Motor neuron (in vitro differentiated cells): ENCODE measurements around the gene IMMP2L. TPM values are rescaled to one million over a fixed set of nuclear protein-coding genes. Genes with fewer than 3 reads are reported as not detected.

Experiments
- ATAC-seq, 8 experiments: fragments of 200-7000 bp; cut with Tn5 transposase; replicated peaks in 6 of 8; 2 replicates each; pipeline ENCODE4 v1.8.0; 2021; ENCODE audit warnings: mild to moderate bottlenecking in 8 of 8, moderate library complexity in 8 of 8
- H3K27ac ChIP-seq, 2 donors: fragments of 250-450 bp; sonication (Bioruptor Pico); 2 replicates each; pipeline ENCODE4 v1.9.0; 2021; ENCODE audit warnings: antibody characterized with exemption in 2 of 2, mild to moderate bottlenecking in 2 of 2, moderate library complexity in 1 of 2
- H3K4me1 ChIP-seq, 2 donors: fragments of 250-450 bp; sonication (Bioruptor Pico); replicated peaks in 1 of 2; 2 replicates each; pipeline ENCODE4 v1.6.1; 2021; ENCODE audit warnings: antibody characterized with exemption in 2 of 2, mild to moderate bottlenecking in 2 of 2, moderate library complexity in 1 of 2
- H3K4me3 ChIP-seq, 5 donors: fragments of 250-450 bp; sonication (Bioruptor Pico); 2 replicates each; pipeline ENCODE4 v1.9.0; 2021; ENCODE audit warnings: antibody characterized with exemption in 5 of 5, mild to moderate bottlenecking in 5 of 5, moderate library complexity in 4 of 5
- WGBS, 10 experiments: fragments of 450-650 bp; shearing (Covaris generic); methylation state at CpG; one replicate each; pipeline ENCODE4 v1.0.0; 2022; 5-methylcytosine and 5-hydroxymethylcytosine counted together
- in situ Hi-C, 9 experiments: fragments of 400-800 bp; cut with MboI; loops; one replicate each; pipeline ENCODE4 v1.15.0; 2021; ENCODE audit warnings: low sequenced_read_pairs in 9 of 9, low pct_unique_long_range_greater_than_20kb in 2 of 9; ENCODE audit not compliant: unreplicated experiment in 9 of 9
- total RNA-seq, 8 experiments: library from RNA; unstranded; fragments of 300-600 nt; gene quantifications; 2 replicates each; pipeline versions ENCODE4 v1.2.3 to v1.2.4, GENCODE V29; 2022

IMMP2L gene
- total RNA-seq, 8 experiments from 2014 or later, result 9.9 to 78.5 (median 19.3) TPM

- WGBS, 10 experiments, result 40 to 89% (median 82%) methylated on average over 1 to 5 of the region's 5 CpGs
- Histone ChIP-seq H3K4me1 (no peaks in the 10 kb centered on the region), H3K27ac (no peak overlapping the region), H3K4me3 (no peak overlapping the region)
- ATAC-seq, result no peak
- in situ Hi-C loops, result no loop called here
These were observed 731.5 kb downstream of the IMMP2L start for GRCh38 chr7:110830778-110831177.

- no peaks in the 10 kb centered on the region for H3K4me1 ChIP-seq
- WGBS, 10 experiments, result 10 to 100% (median 79%) methylated on average over 2 of the region's 2 CpGs; no CpG with 5 or more reads in 3 of the 10 experiments
- no peak overlapping the region for H3K27ac ChIP-seq
- no peak overlapping the region for H3K4me3 ChIP-seq
- in situ Hi-C loops, result no loop called here
- peak in 3 of 8 experiments; percentile 26 to 62 (median 55) for ATAC-seq
These were observed 734.4 kb downstream of the IMMP2L start for GRCh38 chr7:110827936-110828335.

- 22 to 100% (median 95%) methylated on average over 1 of the region's 1 CpG; no CpG with 5 or more reads in 4 of the 10 experiments for WGBS, 10 experiments
- Histone ChIP-seq H3K4me3 (no peak overlapping the region), H3K27ac (no peak overlapping the region), H3K4me1 (no peaks in the 10 kb centered on the region)
- peak in 1 of 8 experiments; percentile 47 for ATAC-seq
- in situ Hi-C loops, result no loop called here
These were observed 734.9 kb downstream of the IMMP2L start for GRCh38 chr7:110827287-110827855.

GRCh38 chr7:110813986-110814385, 748.3 kb downstream of the IMMP2L start:
- in situ Hi-C loops, result no loop called here
- no peak overlapping the region for H3K4me3 ChIP-seq
- H3K27ac ChIP-seq, result no peak overlapping the region
- no peaks in the 10 kb centered on the region for H3K4me1 ChIP-seq
- ATAC-seq, result no peak
- WGBS, 10 experiments, result 58 to 100% (median 83%) methylated on average over 1 to 2 of the region's 2 CpGs; no CpG with 5 or more reads in 1 of the 10 experiments

DNA sequence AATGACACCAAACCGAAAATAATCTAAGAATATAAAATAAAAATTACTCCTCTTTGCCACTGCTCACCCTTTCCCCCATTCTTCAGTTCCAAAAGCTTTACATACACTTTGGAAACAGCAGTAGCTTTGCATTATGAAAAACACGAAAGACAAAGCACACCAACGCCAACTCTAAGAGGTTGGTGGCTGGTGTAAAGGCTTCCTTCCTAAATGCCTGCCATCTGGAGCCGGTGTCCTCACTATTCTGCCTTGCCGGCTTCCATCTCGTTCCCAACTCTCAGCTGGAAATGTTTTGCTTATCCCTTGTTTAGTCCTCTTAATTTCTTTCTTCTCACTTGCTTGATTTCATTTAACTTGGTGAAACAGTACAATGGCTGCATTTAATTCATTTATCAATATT, 752.5 kb downstream of the IMMP2L start:
- in situ Hi-C loops, result no loop called here
- no peak overlapping the region for H3K4me3 ChIP-seq
- 14 to 90% (median 63%) methylated on average over 2 to 6 of the region's 6 CpGs; no CpG with 5 or more reads in 1 of the 10 experiments for whole genome bisulfite sequencing, 10 experiments
- no peaks in the 10 kb centered on the region for H3K4me1 ChIP-seq
- ATAC-seq, result no peak
- H3K27ac ChIP-seq, result no peak overlapping the region

DNA sequence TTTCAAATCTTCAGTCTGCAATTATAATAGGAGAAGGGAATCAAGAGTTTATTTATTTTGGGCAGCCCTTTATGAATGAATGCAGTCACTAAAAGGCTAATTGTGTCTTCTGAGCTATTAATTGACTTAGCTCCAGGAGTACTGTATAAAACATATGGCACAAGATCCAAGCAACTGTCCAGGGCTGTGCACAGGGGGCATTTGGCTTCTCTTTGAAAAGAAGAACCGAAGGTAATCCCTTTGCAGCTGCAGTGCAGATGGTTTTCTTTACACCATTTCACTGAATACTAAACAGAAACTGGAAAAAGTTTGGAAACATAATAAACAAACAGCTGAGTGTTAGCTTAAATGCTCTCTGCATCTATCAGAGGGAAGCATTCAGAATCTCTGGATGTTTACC, 753.9 kb downstream of the IMMP2L start:
- in situ Hi-C loops, result no loop called here
- 11 to 100% (median 33%) methylated on average over 1 of the region's 1 CpG; no CpG with 5 or more reads in 5 of the 10 experiments for WGBS, 10 experiments
- no peak for ATAC-seq
- no peak overlapping the region for H3K27ac ChIP-seq
- H3K4me3 ChIP-seq, result no peak overlapping the region
- no peaks in the 10 kb centered on the region for H3K4me1 ChIP-seq

GRCh38 chr7:110804501-110804900, 757.8 kb downstream of the IMMP2L start:
- Histone ChIP-seq H3K27ac (no peak overlapping the region), H3K4me3 (no peak overlapping the region), H3K4me1 (peaks cover 0 to 2% of the 10 kb centered on the region in 2 donors)
- no peak for ATAC-seq
- in situ Hi-C loops, result no loop called here
- WGBS, 10 experiments, result 41 to 100% (median 56%) methylated on average over 1 to 5 of the region's 5 CpGs; no CpG with 5 or more reads in 1 of the 10 experiments

DNA sequence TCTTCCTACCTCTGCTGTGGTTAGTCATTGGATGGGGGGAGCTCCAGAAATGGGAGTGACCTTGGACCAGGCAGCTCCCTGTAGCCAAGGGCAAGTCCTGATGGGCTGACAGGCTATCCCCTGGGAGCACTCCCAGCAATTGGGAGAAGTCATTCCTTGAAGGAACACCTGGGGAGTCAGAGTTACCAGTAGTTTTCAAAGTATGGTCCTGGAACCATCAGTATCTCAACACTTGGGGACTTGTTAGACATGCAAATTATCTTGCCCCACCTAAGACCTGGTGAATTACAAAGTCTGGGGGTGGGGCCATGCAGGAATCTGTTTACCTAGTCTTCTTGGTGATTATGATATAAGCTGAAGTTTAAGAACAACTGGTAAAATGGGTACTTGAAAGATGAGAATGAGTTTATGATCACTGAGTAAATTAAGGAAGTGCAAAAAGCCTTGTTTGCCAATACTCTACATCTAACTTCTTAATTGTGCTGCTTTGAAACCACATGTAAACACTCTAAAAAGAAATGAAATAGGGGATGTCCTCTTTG, 758.6 kb downstream of the IMMP2L start:
- no peak overlapping the region for H3K4me3 ChIP-seq
- in situ Hi-C loops, result no loop called here
- ATAC-seq, result no peak
- H3K27ac ChIP-seq, result no peak overlapping the region
- peaks cover 0 to 3% of the 10 kb centered on the region in 2 donors for H3K4me1 ChIP-seq

DNA sequence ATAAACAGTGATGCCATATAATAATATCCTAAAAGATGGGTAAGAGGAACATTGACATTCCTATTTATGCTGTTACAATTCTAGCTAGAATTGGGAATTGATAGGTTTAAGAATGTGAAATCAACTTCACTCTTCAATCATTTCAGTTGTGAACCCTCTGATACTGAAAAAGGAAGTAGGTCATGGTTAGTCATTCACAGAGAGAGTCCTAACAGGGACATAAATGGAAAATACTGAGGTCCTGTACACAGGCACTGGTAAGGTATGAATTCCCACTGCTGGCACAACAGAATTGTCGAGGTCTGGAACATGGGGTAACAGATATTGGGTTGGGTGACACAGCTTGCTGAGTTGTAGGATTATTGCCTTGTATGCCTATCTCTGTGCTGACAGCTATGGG, 760.8 kb downstream of the IMMP2L start:
- ATAC-seq, result no peak
- Histone ChIP-seq H3K4me1 (peaks cover 0 to 3% of the 10 kb centered on the region in 2 donors), H3K27ac (no peak overlapping the region), H3K4me3 (no peak overlapping the region)
- in situ Hi-C loops, result no loop called here
- 0 to 100% (median 38%) methylated on average over 1 of the region's 1 CpG; no CpG with 5 or more reads in 4 of the 10 experiments for WGBS, 10 experiments

- no peak for ATAC-seq
- peaks cover 0 to 3% of the 10 kb centered on the region in 2 donors for H3K4me1 ChIP-seq
- in situ Hi-C loops, result no loop called here
- H3K27ac ChIP-seq, result no peak overlapping the region
- H3K4me3 ChIP-seq, result no peak overlapping the region
These were observed 761.3 kb downstream of the IMMP2L start for GRCh38 chr7:110800984-110801383.

GRCh38 chr7:110797656-110798055, 764.6 kb downstream of the IMMP2L start:
- no peak for ATAC-seq
- WGBS, 10 experiments, result 42 to 96% (median 84%) methylated on average over 2 of the region's 2 CpGs
- no peak overlapping the region for H3K4me3 ChIP-seq
- peaks cover 0 to 3% of the 10 kb centered on the region in 2 donors for H3K4me1 ChIP-seq
- in situ Hi-C loops, result no loop called here
- H3K27ac ChIP-seq, result no peak overlapping the region

GRCh38 chr7:110790992-110791391, 771.3 kb downstream of the IMMP2L start:
- in situ Hi-C loops, result no loop called here
- peak in 1 of 8 experiments; percentile 17 for ATAC-seq
- H3K4me3 ChIP-seq, result no peak overlapping the region
- H3K27ac ChIP-seq, result no peak overlapping the region
- H3K4me1 ChIP-seq, result peaks cover 0 to 17% of the 10 kb centered on the region in 2 donors

DNA sequence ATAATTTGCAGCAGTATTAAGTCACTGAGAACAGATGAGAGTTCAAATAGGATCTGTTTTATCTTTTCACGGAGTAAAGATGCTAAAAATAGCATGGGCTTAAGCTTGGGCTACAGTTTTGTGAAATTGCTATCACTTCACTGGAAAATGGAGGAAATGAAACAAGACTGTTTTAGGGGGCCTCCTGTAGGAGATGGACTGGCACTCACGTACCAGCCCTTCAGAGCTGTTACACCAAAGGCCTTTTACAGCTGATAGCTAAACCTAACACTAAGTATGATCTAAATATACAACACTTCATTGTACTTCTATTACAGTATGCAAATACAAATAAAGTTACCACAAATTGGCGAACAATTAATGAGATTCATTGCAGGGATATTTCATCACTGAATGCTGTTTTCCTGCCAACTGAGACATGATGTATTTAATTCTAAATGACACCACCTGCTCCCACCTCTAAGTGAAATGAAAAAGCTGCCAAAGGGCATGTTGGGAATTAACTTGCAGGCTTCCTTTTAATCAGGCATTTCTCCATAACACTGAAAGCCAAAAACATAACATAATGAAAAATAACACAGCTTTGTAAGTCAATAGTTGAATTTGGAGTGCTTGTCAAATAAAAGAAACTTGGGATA, 775.8 kb downstream of the IMMP2L start:
- WGBS, 10 experiments, result 21 to 71% (median 60%) methylated on average over 1 to 3 of the region's 3 CpGs; no CpG with 5 or more reads in 1 of the 10 experiments

More for the DNA sequence above, 775.8 kb downstream of the IMMP2L start:
- peaks cover 3 to 46% of the 10 kb centered on the region in 2 donors for H3K4me1 ChIP-seq
- peak overlapping the region; percentile 33 to 37 for H3K27ac ChIP-seq
- in situ Hi-C loops, result no loop called here
- peak in 5 of 8 experiments; percentile 77 to 92 (median 85) for ATAC-seq
- H3K4me3 ChIP-seq, result no peak overlapping the region
